Osteocyte (in vitro differentiated cells): ENCODE results near the gene GALP. TPM values are rescaled to one million over a fixed set of nuclear protein-coding genes. Genes with fewer than 3 reads are reported as not detected.
"Not testable (repeated sequence)": the region's sequence is repeated elsewhere in the genome, so short reads cannot be mapped to it uniquely, and the experiment has no call there.

Experiments used
- DNase-seq: peaks from one replicate; pipeline ENCODE4 v3.0.0; 2021; ENCODE audit warnings: mixed read lengths; ENCODE audit not compliant: unreplicated experiment; ENCODE audit errors: extremely low spot score
- H3K27ac Mint-ChIP-seq: one replicate; pipeline ENCODE4 v1.8.0; 2021; ENCODE audit warnings: mild to moderate bottlenecking, mixed read lengths; ENCODE audit not compliant: unreplicated experiment
- H3K27me3 Mint-ChIP-seq: one replicate; pipeline ENCODE4 v1.8.0; 2021; ENCODE audit warnings: mixed read lengths; ENCODE audit not compliant: unreplicated experiment
- H3K36me3 Mint-ChIP-seq: one replicate; pipeline ENCODE4 v1.8.0; 2021; ENCODE audit warnings: mixed read lengths; ENCODE audit not compliant: unreplicated experiment
- H3K4me1 Mint-ChIP-seq: one replicate; pipeline ENCODE4 v1.8.0; 2021; ENCODE audit warnings: mixed read lengths; ENCODE audit not compliant: unreplicated experiment
- H3K4me3 Mint-ChIP-seq: one replicate; pipeline ENCODE4 v1.8.0; 2021; ENCODE audit warnings: mild to moderate bottlenecking, moderate library complexity, mixed read lengths; ENCODE audit not compliant: unreplicated experiment
- H3K9me3 Mint-ChIP-seq: one replicate; pipeline ENCODE4 v1.8.0; 2021; ENCODE audit warnings: mixed read lengths; ENCODE audit not compliant: unreplicated experiment
- CTCF ChIP-seq: fragments of 200-600 bp; sonication (generic); IDR thresholded peaks from 2 replicates; pipeline ENCODE4 v1.5.0; 2021; ENCODE audit warnings: antibody characterized with exemption, mild to moderate bottlenecking, moderate library complexity
- total RNA-seq: library from RNA; stranded (reverse); gene quantifications from 2 replicates; pipeline ENCODE4 v1.2.1, GENCODE V29; 2021

The GALP gene
- total RNA-seq, 1 donor from 2014 or later: not detected

GRCh38 chr19:56177564-56178243, 1.9 kb downstream of the GALP start:
- Mint-ChIP-seq H3K27me3 (no peaks in the 10 kb centered on the region), H3K4me3 (no peak overlapping the region), H3K27ac (no peak overlapping the region), H3K36me3 (no peaks in the 10 kb centered on the region), H3K9me3 (no peaks in the 10 kb centered on the region), H3K4me1 (no peaks in the 10 kb centered on the region)
- TF ChIP-seq CTCF: no peak
- no peak for DNase-seq

GRCh38 chr19:56189785-56190184, 14.0 kb downstream of the GALP start:
- no peak for DNase-seq

GRCh38 chr19:56191115-56191514, 15.3 kb downstream of the GALP start:
- DNase-seq: no peak
- Mint-ChIP-seq H3K4me3 (no peak overlapping the region), H3K9me3 (no peaks in the 10 kb centered on the region), H3K36me3 (no peaks in the 10 kb centered on the region), H3K4me1 (no peaks in the 10 kb centered on the region), H3K27me3 (no peaks in the 10 kb centered on the region), H3K27ac (no peak overlapping the region)
- TF ChIP-seq CTCF: no peak

More at GRCh38 chr19:56189785-56190184, 14.0 kb downstream of the GALP start:
- Mint-ChIP-seq H3K4me1 (no peaks in the 10 kb centered on the region), H3K27me3 (no peaks in the 10 kb centered on the region), H3K9me3 (no peaks in the 10 kb centered on the region), H3K4me3 (no peak overlapping the region), H3K36me3 (no peaks in the 10 kb centered on the region), H3K27ac (no peak overlapping the region)
- no peak for TF ChIP-seq CTCF

GRCh38 chr19:56191711-56192110, 15.9 kb downstream of the GALP start:
- no peak for DNase-seq
- no peak for TF ChIP-seq CTCF
- H3K27ac Mint-ChIP-seq: no peak overlapping the region
- no peak overlapping the region for H3K4me3 Mint-ChIP-seq
- no peaks in the 10 kb centered on the region for H3K27me3 Mint-ChIP-seq
- H3K4me1 Mint-ChIP-seq: no peaks in the 10 kb centered on the region
- H3K36me3 Mint-ChIP-seq: no peaks in the 10 kb centered on the region
- H3K9me3 Mint-ChIP-seq: no peaks in the 10 kb centered on the region

GRCh38 chr19:56193981-56194640, 18.3 kb downstream of the GALP start:
- no peaks in the 10 kb centered on the region for H3K27me3 Mint-ChIP-seq
- DNase-seq: no peak
- H3K27ac Mint-ChIP-seq: no peak overlapping the region
- no peak for TF ChIP-seq CTCF
- H3K36me3 Mint-ChIP-seq: no peaks in the 10 kb centered on the region
- no peaks in the 10 kb centered on the region for H3K4me1 Mint-ChIP-seq
- no peak overlapping the region for H3K4me3 Mint-ChIP-seq
- H3K9me3 Mint-ChIP-seq: peaks cover 4% of the 10 kb centered on the region

GRCh38 chr19:56197646-56198045, 21.8 kb downstream of the GALP start, which contains the start of gene ZSCAN5B:
Gene ZSCAN5B, minus strand, starts transcription at chr19:56197783. Its CDS starts 4,731 bp downstream, at chr19:56193052.
- not testable (repeated sequence) for DNase-seq, H3K9me3 Mint-ChIP-seq, H3K27me3 Mint-ChIP-seq, H3K4me3 Mint-ChIP-seq, H3K27ac Mint-ChIP-seq, H3K4me1 Mint-ChIP-seq, H3K36me3 Mint-ChIP-seq
